Measurements from ENCODE around the gene EIF1B. TPM values are rescaled to one million over a fixed set of nuclear protein-coding genes. Genes with fewer than 3 reads are reported as not detected.
A peak's percentile ranks its signal among the peaks of the same experiment; 100 is the strongest.

EIF1B gene
- polyA plus RNA-seq, 1 donor (not counting 4 experiments of a cell fraction or from before 2014, with no cell fraction given) = 23.5 TPM

- Histone ChIP-seq H3K79me2 (ENCODE audit: control insufficient read depth, insufficient read depth, low read length) (no peaks in the 10 kb centered on the region), H3K9ac (ENCODE audit: control insufficient read depth, extremely low read depth, insufficient read depth, low read length) (no peak overlapping the region), H3K27ac (ENCODE audit: control insufficient read depth, insufficient read depth, low read length) (no peak overlapping the region), H3K36me3 (ENCODE audit: control insufficient read depth in 2 of 2, extremely low read depth in 1 of 2, insufficient read depth in 2 of 2, low read length in 2 of 2) (no peaks in the 10 kb centered on the region), H4K20me1 (ENCODE audit: control insufficient read depth, extremely low read depth, insufficient read depth, low read length) (no peaks in the 10 kb centered on the region), H3K4me3 (ENCODE audit: control insufficient read depth in 2 of 3, extremely low read depth in 1 of 3, insufficient read depth in 2 of 3, low read depth in 1 of 3, low read length in 3 of 3) (no peak overlapping the region), H3K4me2 (ENCODE audit: control insufficient read depth, extremely low read depth, insufficient read depth, low read depth, low read length) (no peak overlapping the region), H3K9me3 (ENCODE audit: control insufficient read depth, low read depth, low read length) (no peaks in the 10 kb centered on the region), H2AFZ (ENCODE audit: control insufficient read depth, low read length) (no peak overlapping the region), H3K4me1 (ENCODE audit: control insufficient read depth, extremely low read depth, insufficient read depth, low read length) (peaks cover 7% of the 10 kb centered on the region), H3K27me3 (ENCODE audit: control insufficient read depth, extremely low read depth, insufficient read depth, low read length) (no peaks in the 10 kb centered on the region), H3K9me1 (ENCODE audit: control insufficient read depth, extremely low read depth, insufficient read depth, low read length) (no peaks in the 10 kb centered on the region)
- dilution Hi-C loops (cut with MboI; ENCODE audit: extremely low pct_ligation_motif_present, low sequenced_read_pairs) = no loop called here
- FAIRE-seq (peak; percentile 23), DNase-seq (ENCODE audit: low read depth, low spot score) (no peak)
- TF ChIP-seq CTCF (optimal IDR thresholded peaks at IDR 0.05 in 1 of 3, IDR thresholded peaks at IDR 0.05 in 1 of 3, conservative IDR thresholded peaks at IDR 0.05 in 1 of 3; ENCODE audit: extremely low read depth in 1 of 3, insufficient read depth in 2 of 3, low read length in 3 of 3) (no peak), EZH2 (IDR thresholded peaks at IDR 0.05; ENCODE audit: low read length) (no peak)
Measured at GRCh38 chr3:40267937-40268724, 41.4 kb upstream of the EIF1B start.

- Histone ChIP-seq H3K27ac (ENCODE audit: control insufficient read depth, insufficient read depth, low read length) (no peak overlapping the region), H3K9me1 (ENCODE audit: control insufficient read depth, extremely low read depth, insufficient read depth, low read length) (no peaks in the 10 kb centered on the region), H3K4me3 (ENCODE audit: control insufficient read depth in 2 of 3, extremely low read depth in 1 of 3, insufficient read depth in 2 of 3, low read depth in 1 of 3, low read length in 3 of 3) (no peak overlapping the region), H3K9me3 (ENCODE audit: control insufficient read depth, low read depth, low read length) (no peaks in the 10 kb centered on the region), H3K36me3 (ENCODE audit: control insufficient read depth in 2 of 2, extremely low read depth in 1 of 2, insufficient read depth in 2 of 2, low read length in 2 of 2) (no peaks in the 10 kb centered on the region), H4K20me1 (ENCODE audit: control insufficient read depth, extremely low read depth, insufficient read depth, low read length) (no peaks in the 10 kb centered on the region), H3K9ac (ENCODE audit: control insufficient read depth, extremely low read depth, insufficient read depth, low read length) (no peak overlapping the region), H3K27me3 (ENCODE audit: control insufficient read depth, extremely low read depth, insufficient read depth, low read length) (no peaks in the 10 kb centered on the region), H3K79me2 (ENCODE audit: control insufficient read depth, insufficient read depth, low read length) (no peaks in the 10 kb centered on the region), H3K4me2 (ENCODE audit: control insufficient read depth, extremely low read depth, insufficient read depth, low read depth, low read length) (no peak overlapping the region), H2AFZ (ENCODE audit: control insufficient read depth, low read length) (no peak overlapping the region), H3K4me1 (ENCODE audit: control insufficient read depth, extremely low read depth, insufficient read depth, low read length) (peaks cover 7% of the 10 kb centered on the region)
- TF ChIP-seq EZH2 (IDR thresholded peaks at IDR 0.05; ENCODE audit: low read length) = no peak
- TF ChIP-seq CTCF (optimal IDR thresholded peaks at IDR 0.05 in 1 of 3, IDR thresholded peaks at IDR 0.05 in 1 of 3, conservative IDR thresholded peaks at IDR 0.05 in 1 of 3; ENCODE audit: extremely low read depth in 1 of 3, insufficient read depth in 2 of 3, low read length in 3 of 3) = no peak
- DNase-seq (ENCODE audit: low read depth, low spot score) = no peak
- no peak for FAIRE-seq
- dilution Hi-C loops (cut with MboI; ENCODE audit: extremely low pct_ligation_motif_present, low sequenced_read_pairs) = no loop called here
Measured at GRCh38 chr3:40268802-40269524, 40.5 kb upstream of the EIF1B start.
